ENCODE measurements around the gene QSOX2. TPM values are rescaled to one million over a fixed set of nuclear protein-coding genes. Genes with fewer than 3 reads are reported as not detected.

Gene QSOX2
- total RNA-seq, 1 experiment from 2014 or later: 48.0 TPM

DNA sequence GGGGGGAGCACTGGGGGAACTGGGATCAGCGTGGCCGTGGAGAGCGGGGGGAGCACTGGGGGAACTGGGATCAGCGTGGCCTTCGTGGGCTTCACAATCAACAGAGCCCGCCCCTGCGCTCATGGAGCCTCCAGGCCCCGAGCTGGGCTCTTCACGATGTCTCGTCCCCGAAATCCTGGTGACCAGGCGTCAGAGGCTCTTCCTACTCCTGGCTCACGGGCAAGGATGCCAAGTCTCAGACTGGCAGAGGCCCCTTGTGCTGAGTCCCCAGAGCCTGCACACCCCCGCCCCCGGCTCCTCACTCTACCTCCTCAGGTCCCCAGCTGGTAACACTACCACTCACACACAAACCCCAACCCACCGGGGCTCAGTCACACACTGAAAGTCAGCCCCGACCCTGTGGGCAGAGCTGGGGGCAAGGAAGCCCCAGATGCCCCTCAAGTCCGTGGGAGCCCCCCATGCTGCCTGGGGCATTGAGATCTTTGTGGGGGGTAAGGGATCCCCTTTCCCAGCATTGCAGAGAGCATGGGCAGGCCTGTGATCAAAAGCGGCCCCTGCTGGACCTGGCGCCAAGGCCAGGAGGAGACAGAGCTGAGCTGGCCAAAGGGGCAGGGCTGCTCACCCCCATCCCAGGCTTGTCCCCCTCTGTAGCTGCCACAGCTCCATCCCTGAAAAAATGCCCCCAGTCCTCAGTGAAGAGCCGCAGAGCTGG is 67.4 kb downstream of the QSOX2 start:
- no peaks in the 10 kb centered on the region for H3K9me3 ChIP-seq (replicated peaks)
- H3K4me3 ChIP-seq: no peak overlapping the region

DNA sequence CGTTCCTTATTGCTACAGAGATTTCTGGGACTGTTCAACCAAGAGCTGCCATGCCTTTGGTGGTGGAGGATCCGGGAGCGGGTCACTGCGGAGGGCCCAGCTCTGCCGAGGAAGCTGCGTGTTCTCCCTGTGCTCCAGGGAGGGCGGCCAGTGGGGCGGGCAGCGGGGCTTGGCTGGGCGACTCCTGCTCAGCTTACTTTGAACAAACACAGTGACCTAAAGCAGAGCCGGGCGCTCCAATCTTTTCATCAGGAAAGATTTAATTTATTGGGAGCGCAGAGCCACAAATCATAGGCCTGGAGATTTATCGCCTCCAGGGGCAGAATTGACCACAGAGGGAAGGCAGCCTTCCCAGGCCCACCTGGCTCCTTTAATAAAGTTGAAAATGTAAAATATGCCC is 68.4 kb downstream of the QSOX2 start:
- no peak for DNase-seq
- H3K4me3 ChIP-seq: no peak overlapping the region
- H3K27ac ChIP-seq: no peak overlapping the region
- no peaks in the 10 kb centered on the region for H3K9me3 ChIP-seq (replicated peaks)
- peaks cover 17% of the 10 kb centered on the region; the same call in 1 of the 2 replicates for H3K27me3 ChIP-seq
- H3K36me3 ChIP-seq: no peaks in the 10 kb centered on the region
- no peaks in the 10 kb centered on the region for H3K4me1 ChIP-seq

More for the DNA sequence above, 67.4 kb downstream of the QSOX2 start:
- H3K4me1 ChIP-seq: no peaks in the 10 kb centered on the region
- H3K27ac ChIP-seq: no peak overlapping the region
- peaks cover 18% of the 10 kb centered on the region; the same call in 1 of the 2 replicates for H3K27me3 ChIP-seq
- no peak for DNase-seq
- no peaks in the 10 kb centered on the region for H3K36me3 ChIP-seq

DNA sequence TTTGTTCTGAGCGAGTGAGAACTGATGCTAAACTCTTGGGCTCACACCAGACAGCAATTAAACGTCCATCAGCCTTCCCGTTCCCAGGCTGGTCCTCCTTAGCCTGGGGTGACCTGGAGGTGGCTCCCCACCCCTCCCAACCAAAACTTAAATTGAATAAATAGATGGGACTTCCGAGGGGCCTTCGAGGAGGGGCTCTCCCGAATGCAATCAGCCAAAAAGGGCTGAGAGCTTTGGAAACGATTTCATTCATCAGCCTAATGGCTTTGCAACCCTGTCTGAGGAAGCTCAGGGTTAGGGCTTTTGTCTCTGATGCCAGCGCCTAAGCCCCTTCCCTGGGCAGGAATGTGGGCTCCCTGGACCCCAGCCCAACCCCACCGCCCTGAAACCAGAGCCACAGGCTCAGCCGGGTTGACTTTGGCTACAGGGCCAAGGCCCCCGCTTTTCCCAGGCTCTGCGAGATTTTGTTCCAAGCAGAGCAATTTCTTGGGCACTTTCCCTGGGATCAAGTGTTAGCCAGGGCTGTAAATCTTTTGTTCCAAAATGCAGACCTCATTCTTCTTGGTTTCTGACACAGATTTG is 69.9 kb downstream of the QSOX2 start:
- Histone ChIP-seq H3K9me3 (replicated peaks) (no peaks in the 10 kb centered on the region), H3K36me3 (no peaks in the 10 kb centered on the region), H3K27me3 (peaks cover 14% of the 10 kb centered on the region; the same call in 1 of the 2 replicates), H3K4me3 (no peak overlapping the region), H3K27ac (no peak overlapping the region), H3K4me1 (peaks cover 13% of the 10 kb centered on the region)
- no peak for DNase-seq

DNA sequence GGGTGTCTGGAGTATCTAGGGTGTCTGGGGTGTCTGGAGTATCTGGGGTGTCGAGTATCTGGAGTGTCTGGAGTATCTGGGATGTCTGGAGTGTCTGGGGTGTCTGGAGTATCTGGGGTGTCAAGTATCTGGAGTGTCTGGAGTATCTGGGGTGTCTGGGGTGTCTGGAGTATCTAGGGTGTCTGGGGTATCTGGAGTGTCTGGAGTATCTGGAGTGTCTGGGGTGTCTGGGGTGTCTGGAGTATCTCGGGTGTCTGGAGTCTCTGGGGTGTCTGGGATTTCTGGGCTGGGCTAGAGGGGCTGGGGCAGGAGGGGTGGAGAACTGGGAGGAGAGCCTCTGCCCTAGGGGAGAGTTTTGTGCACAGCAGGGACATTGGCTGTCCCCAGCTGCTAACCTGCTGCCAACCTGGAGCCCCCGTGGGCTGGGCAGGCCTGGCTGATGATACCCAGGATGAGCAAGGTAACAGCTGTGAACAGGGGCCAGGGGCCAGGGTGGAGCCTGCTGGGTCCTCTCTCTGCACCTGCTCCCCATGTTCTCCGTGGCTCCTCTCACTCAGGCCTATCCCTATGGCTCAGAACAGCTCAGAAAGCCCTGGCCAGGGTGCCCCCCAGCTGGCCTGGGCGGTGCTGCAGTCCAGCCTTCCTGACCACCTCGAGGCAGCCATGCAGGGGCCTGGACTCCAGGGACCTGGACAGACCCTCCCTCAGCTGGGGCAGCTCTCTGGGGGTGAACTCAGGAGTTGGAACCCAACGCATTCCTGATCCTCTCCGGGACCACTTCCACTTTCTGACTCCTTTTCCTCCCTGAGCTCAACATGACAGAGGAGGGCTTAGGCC is 70.6 kb downstream of the QSOX2 start:
- H3K27me3 ChIP-seq: peaks cover 15% of the 10 kb centered on the region
- H3K4me3 ChIP-seq: no peak overlapping the region
- peak in 1 of 2 experiments; percentile 36 for DNase-seq
- H3K4me1 ChIP-seq: peaks cover 13% of the 10 kb centered on the region
- no peak overlapping the region for H3K27ac ChIP-seq
- H3K36me3 ChIP-seq: no peaks in the 10 kb centered on the region
- H3K9me3 ChIP-seq (replicated peaks): no peaks in the 10 kb centered on the region

DNA sequence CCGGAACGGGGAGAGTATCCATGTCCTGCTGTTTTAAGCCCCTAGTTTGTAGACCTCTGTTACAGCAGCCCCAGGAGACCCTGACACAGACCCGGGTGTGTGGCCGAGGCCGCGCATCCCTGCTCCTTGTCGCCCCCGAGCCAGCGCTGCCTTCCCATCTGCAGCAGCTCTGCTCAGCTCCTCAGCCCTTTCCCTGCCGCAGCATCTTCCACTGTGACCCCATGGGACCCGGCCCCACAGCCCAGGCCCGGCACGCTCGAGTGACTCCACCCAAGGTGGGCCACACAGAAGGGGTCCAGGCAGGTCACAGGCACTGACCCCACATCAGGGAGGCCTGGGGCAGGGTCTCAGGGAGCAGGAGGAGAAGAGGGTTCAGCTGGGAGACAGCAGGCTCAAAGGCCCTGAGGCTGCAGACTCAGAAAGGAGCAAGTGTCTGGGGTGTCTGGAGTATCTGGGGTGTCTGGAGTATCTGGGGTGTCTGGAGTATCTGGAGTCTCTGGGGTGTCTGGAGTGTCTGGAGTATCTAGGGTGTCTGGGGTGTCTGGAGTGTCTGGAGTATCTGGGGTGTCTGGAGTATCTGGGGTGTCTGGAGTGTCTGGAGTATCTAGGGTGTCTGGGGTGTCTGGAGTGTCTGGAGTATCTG is 71.8 kb downstream of the QSOX2 start:
- no peak for DNase-seq
- H3K4me1 ChIP-seq: peaks cover 13% of the 10 kb centered on the region
- peaks cover 17% of the 10 kb centered on the region for H3K27me3 ChIP-seq
- H3K9me3 ChIP-seq (replicated peaks): no peaks in the 10 kb centered on the region
- no peak overlapping the region for H3K27ac ChIP-seq
- no peak overlapping the region for H3K4me3 ChIP-seq
- no peaks in the 10 kb centered on the region for H3K36me3 ChIP-seq

DNA sequence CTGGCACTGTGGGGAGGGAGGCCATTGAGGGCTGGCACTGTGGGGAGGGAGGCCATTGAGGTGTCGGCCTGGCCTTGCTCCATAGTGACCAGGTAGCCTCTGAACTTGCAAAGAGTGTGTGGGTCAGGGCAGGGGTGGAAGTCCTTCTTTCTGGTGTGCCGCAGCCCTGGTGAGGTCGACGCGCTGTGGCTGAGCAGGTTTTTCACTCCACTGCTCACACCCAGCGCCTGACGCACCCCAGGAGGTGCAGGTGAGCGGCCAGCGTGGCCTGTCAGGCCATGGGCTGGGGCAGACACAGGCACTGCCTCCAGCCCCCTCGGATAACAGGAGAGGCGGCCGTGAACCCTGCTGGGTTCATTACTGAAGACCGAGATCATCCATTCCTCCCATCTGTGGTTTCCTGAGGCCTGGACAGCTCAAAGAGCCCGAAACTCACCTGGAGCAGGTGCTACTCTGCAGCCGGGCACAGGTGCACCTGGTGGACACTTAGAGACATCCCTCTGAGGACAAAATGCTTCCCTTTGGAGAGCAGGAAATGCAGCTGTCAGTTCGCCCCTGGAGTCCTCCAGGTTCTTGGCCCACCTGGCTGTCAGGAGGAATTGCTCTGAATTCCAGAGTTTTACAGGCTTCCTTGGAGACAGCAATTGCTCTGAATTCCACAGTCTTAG is 73.1 kb downstream of the QSOX2 start:
- Histone ChIP-seq H3K36me3 (no peaks in the 10 kb centered on the region), H3K27ac (no peak overlapping the region), H3K4me3 (no peak overlapping the region), H3K27me3 (peaks cover 11% of the 10 kb centered on the region), H3K9me3 (replicated peaks) (no peaks in the 10 kb centered on the region), H3K4me1 (peaks cover 13% of the 10 kb centered on the region)
- no peak for DNase-seq

DNA sequence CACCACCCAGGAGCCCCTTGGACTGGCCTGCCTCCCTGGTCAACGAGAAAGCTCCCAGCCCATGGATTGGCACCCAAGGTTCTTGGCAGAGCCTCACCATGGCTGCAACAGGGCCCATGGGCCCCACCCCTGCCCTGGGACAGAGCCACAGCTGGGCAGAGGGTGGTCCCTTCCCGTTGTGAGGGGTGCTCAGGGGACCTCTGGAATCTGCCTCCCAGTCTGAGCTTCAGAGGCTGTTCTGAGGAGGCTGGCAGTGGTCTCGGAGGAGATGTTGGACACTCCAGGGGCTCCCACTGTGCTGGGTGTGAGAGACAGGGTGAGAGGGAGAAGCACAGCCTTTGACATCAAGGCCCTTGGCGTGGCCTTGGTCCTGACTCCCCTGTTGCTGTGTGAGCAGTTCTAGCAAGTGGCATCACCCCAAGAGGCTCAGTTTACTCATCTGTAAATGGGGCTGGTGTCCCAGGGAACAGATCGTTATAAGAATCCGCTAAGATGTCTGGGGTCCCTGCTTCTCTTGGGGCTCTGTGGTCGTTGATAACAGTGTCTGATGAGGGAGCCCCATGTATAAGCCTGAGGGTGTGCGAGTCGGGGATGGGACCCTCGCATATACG is 73.7 kb downstream of the QSOX2 start:
- peaks cover 11% of the 10 kb centered on the region for H3K27me3 ChIP-seq
- no peak for DNase-seq
- no peaks in the 10 kb centered on the region for H3K9me3 ChIP-seq (replicated peaks)
- peaks cover 13% of the 10 kb centered on the region for H3K4me1 ChIP-seq
- H3K36me3 ChIP-seq: no peaks in the 10 kb centered on the region
- no peak overlapping the region for H3K4me3 ChIP-seq
- H3K27ac ChIP-seq: no peak overlapping the region

DNA sequence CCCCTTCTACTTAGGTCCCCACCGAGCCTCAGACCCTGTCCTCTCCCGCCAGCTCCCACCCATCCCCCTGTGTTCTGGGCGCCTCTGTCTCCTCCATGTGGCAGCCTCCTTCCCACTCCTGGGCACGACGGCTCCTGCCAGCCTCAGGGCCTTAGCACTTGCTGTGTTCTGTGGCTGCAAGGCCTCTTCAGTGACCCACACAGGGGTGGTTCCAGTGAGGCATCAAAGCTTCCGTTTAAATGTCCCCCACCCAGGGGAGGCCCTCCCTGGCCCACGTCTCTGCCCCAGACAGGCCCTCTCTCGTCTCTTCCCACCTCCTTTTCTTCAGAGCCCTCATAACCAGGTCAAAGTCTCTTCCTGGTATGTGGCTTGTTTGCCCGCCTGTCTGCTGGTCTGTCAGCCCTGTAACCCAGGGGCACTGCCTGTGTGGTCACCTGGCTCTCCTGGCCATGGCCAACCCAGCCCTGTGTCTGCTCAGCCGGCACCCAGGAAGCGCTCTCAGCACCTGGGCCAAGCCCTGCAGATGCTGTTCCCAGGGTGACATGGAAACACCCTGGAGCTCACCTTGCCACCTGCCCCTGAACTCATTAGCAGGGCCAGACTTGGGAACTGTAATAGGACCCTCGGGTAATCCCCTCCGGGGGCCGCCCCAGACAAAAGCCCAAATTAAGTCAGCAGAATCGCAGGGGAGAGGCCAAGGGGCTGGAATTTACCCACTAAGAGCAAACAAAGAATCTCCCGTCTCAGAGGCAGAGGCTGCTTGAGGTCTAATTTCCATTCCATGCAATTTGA is 74.4 kb downstream of the QSOX2 start:
- peaks cover 11% of the 10 kb centered on the region for H3K27me3 ChIP-seq
- DNase-seq: peak; percentile 63 to 80

DNA sequence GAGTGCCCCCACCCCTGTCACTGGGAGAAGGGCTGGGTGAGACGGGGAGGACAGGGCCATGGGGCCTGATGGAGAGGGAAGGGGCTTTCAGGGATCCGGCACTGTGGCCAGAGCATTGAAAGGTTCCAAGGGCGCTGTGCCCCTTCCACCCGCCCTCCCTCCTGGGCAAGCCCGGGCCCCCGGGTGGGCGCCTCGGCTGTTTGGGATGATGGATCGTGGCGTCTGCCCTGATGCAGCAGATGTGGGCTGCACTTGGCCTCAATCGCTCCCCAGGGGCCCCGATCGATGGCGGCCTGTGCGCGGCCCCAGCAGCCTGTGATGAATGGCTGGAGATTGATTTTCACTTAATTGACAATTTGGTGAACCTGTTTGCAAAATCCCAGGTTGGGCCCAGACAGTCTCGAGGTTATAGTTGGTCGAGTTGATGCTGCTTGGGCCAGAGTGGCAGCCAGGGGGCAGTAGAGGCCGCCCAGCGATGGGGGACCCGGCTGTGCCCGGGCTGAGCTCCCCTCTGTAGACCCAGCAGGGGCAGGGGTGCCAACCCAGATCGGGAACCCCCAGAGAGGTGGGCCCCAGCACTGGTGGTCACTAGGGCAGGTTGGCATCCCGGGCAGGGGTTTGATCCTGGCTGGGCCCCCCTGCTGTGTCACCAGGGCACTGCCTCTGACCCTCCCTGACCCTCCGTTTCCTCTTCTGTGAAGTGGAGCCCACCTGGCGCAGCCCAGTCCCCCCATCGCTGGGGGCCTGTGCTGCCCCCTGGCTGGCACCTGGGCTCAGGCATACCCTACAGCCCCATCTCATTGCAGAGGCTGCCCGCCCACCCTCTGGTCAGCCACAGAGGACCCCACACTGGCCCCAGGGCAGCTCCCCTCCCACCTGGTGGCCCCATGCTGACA is 75.4 kb downstream of the QSOX2 start:
- Histone ChIP-seq H3K9me3 (replicated peaks) (no peaks in the 10 kb centered on the region), H3K4me3 (no peak overlapping the region), H3K27ac (no peak overlapping the region), H3K36me3 (no peaks in the 10 kb centered on the region), H3K4me1 (peaks cover 13% of the 10 kb centered on the region), H3K27me3 (peaks cover 11% of the 10 kb centered on the region)
- DNase-seq: peak; percentile 51 to 75

More for the DNA sequence above, 74.4 kb downstream of the QSOX2 start:
- no peak overlapping the region for H3K4me3 ChIP-seq
- no peak overlapping the region for H3K27ac ChIP-seq
- H3K36me3 ChIP-seq: no peaks in the 10 kb centered on the region
- no peaks in the 10 kb centered on the region for H3K9me3 ChIP-seq (replicated peaks)
- peaks cover 13% of the 10 kb centered on the region for H3K4me1 ChIP-seq

DNA sequence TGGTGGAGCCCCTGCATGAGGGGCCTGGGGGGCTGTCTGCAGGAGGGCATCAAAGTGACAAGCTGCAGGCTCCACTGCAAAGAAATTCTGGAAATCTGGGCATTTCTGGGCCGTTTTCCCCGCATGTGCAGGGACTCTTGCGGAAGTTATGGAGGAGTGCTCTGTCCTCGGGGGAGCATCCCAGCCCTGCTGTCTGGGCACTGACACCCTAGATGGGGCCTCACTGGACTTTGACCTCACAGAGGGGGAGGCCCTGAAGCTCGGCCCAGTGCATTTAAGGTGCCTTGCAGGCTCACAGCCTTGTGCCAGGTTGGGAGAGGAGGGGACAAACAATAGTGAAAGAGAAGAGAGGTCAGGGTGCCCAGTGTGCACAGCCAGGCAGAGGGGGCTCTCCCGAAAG is 76.1 kb downstream of the QSOX2 start:
- peaks cover 13% of the 10 kb centered on the region for H3K4me1 ChIP-seq
- no peak overlapping the region for H3K4me3 ChIP-seq
- DNase-seq: no peak
- no peak overlapping the region for H3K27ac ChIP-seq
- no peaks in the 10 kb centered on the region for H3K9me3 ChIP-seq (replicated peaks)
- no peaks in the 10 kb centered on the region for H3K36me3 ChIP-seq
- H3K27me3 ChIP-seq: peaks cover 11% of the 10 kb centered on the region

DNA sequence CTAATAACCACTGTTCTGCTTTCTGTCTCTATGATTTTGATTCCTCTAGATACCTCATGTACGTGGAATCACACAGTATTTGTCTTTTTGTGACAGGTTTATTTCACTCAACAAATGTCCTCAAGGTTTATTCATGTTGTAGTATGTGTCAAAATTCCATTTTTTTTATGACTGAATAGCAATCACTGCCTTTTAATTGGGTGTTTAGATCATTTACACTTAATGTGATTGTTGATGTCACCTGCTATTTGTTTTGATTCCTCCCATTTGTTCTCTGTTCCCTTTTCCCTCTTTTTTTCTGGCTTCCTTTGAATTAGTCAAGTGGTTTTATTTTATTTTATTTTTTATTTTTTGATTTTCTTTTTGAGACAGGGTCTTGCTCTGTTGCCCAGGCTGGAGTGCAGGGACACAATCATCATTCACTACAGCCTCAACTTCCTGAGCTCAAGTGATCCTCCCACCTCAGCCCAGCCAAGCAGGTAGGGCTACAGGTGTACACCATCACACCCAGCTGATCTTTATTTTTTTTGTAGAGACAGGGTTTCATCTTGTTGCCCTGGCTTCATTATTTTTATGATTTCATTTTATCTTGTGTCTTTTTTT is 82.3 kb downstream of the QSOX2 start:
- peaks cover 22% of the 10 kb centered on the region for H3K27me3 ChIP-seq
- H3K36me3 ChIP-seq: no peaks in the 10 kb centered on the region
- no peak overlapping the region for H3K4me3 ChIP-seq
- H3K9me3 ChIP-seq (replicated peaks): 0 out of 2 replicates have a peak, but pooled peaks cover 9% of the 10 kb centered on the region
- H3K27ac ChIP-seq: no peak overlapping the region
- DNase-seq: no peak
- H3K4me1 ChIP-seq: no peaks in the 10 kb centered on the region

DNA sequence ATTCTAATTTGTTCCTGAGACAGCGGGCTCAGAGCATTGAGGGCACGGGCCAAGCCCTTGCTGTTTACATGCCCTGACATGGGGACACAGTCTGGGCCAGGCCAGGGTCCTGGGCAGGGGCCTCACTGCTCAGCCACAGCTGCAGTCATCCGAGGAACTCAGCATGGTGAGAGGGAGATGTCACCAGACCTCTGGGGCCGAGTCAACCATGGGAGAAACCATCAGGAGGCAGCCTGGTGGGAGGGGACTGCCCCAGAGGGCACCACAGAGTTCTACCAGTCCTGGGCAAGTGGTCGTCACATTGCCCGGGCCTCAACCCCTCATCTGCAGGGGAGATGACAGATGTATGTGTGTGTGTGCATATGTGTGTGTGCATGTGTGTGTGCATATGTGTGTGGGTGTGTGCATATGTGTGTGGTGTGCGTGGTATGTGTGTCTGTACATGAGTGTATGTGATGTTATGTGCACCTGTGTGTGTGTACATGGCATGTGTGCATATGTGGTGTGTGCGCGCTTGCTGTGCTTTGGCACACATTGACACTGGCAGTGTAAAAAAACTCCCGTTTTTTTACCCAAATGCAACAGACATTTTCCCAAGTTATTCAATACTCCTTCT is 84.5 kb downstream of the QSOX2 start:
- H3K27me3 ChIP-seq: peaks cover 43% of the 10 kb centered on the region
- H3K36me3 ChIP-seq: no peaks in the 10 kb centered on the region
- H3K9me3 ChIP-seq (replicated peaks): 0 out of 2 replicates have a peak, but pooled peaks cover 9% of the 10 kb centered on the region
- H3K4me1 ChIP-seq: peaks cover 2% of the 10 kb centered on the region
- H3K4me3 ChIP-seq: no peak overlapping the region
- H3K27ac ChIP-seq: no peak overlapping the region
- no peak for DNase-seq
